GM13977 (cell line): ENCODE results near the gene GOLGA8T.
"Not testable (repeated sequence)": the region's sequence is repeated elsewhere in the genome, so short reads cannot be mapped to it uniquely, and the experiment has no call there.

Source experiments
- DNase-seq: peaks from one replicate; pipeline ENCODE4 v3.0.0; 2012; ENCODE audit warnings: low spot score
- in situ Hi-C: fragments of 300-500 bp; cut with MboI; formaldehyde crosslinking; loops from one replicate; pipeline ENCODE4 v1.12.0; 2022; ENCODE audit warnings: low sequenced_read_pairs, low pct_unique_long_range_greater_than_20kb, mixed read lengths, inconsistent platforms; ENCODE audit not compliant: unreplicated experiment
- TF ChIP-seq, protein P1 (sequence below): IDR thresholded peaks from 2 replicates; pipeline ENCODE4 v1.5.1; 2012; ENCODE audit warnings: mild to moderate bottlenecking, control low read depth; ENCODE audit not compliant: insufficient read depth; ENCODE audit errors: extremely low read depth, missing control alignments

The GOLGA8T gene

DNA sequence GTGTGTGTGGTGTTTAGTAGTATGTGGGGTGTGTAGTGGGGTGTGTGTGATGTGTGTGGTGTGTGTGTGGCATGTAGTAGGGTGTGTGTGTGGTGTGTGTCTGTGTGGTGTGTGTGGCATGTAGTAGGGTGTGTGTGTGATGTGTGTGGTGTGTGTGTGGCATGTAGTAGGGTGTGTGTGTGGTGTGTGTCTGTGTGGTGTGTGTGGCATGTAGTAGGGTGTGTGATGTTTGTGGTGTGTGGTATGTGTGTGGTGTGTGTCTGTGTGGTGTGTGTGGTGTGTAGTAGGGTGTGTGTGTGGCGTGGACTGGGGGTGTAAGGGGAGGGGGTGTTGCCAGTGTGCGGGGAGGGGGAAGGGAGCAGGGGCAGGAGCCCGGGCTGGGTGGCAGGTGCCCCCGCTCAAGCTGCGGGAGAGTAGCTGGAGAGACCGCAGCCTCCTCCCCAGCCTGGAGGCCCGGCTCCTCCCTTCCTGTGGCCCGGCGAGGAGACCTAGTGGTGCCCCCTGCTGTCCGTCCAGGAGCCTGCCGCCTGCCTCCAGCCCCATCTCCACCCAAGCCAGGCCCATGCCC, 38.3 kb downstream of the GOLGA8T start:
- in situ Hi-C loops, DNase-seq: not testable (repeated sequence)
- TF ChIP-seq, protein P1, sequence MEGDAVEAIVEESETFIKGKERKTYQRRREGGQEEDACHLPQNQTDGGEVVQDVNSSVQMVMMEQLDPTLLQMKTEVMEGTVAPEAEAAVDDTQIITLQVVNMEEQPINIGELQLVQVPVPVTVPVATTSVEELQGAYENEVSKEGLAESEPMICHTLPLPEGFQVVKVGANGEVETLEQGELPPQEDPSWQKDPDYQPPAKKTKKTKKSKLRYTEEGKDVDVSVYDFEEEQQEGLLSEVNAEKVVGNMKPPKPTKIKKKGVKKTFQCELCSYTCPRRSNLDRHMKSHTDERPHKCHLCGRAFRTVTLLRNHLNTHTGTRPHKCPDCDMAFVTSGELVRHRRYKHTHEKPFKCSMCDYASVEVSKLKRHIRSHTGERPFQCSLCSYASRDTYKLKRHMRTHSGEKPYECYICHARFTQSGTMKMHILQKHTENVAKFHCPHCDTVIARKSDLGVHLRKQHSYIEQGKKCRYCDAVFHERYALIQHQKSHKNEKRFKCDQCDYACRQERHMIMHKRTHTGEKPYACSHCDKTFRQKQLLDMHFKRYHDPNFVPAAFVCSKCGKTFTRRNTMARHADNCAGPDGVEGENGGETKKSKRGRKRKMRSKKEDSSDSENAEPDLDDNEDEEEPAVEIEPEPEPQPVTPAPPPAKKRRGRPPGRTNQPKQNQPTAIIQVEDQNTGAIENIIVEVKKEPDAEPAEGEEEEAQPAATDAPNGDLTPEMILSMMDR = peak; percentile 50

DNA sequence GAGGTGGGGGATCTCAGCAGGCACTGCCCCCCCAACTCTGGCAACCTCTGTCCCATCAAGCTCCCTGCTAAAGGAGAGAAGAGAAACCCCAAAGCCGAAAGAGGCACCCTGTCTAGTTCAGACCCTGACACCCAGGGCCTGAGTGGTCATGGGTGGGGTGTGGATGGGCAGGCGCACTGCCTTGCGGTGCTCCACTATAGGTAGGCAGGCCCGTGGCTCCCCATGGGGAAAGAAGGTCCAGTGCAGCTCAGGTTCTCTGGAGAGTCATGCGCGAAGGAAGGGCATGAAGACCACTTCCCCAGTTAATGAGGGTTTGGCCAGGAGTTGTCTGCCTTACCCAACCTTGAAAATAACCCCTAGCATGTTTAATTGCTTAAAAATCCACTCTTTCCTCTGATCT, 40.4 kb downstream of the GOLGA8T start:
- in situ Hi-C loops, DNase-seq: not testable (repeated sequence)

DNA sequence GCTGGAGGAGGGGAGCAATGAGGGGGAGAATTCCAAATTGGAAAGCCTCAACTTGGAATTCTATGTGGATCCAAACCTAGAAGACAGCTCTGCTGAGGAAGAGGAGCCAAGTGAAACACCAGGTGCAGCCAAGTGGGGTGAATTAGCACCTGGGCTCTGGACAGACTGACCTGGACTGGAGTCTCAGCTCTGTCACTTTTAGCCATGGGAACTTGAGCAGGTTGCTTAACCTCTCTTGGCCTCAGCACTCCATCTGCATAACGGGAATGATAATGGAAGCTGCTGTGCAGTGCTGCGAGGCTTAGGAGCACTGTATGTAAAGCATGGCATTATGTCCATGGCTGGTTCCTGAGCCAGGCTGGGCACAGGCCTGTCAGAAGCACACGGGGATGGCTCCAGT, 41.8 kb downstream of the GOLGA8T start:
- in situ Hi-C loops, DNase-seq: not testable (repeated sequence)

DNA sequence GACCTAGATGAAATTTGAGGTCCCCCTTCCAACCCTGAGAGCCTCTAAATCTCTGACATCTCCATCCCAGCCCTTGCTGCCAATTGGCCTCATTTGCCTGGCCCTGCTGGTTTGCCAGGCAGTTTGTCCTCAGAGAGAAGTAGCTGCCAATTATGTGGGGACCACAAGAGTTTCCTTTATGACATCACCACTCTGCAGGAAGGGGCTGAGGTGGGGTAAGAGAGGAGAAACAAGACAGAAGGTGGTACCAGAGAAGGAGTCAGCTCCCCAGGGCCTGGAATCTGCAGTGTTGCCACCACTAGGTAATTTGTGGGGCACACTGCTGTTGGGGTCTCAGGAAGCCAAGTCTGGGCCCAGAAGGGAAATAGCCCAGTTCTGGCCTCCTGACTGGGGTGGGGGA, 45.0 kb downstream of the GOLGA8T start:
- DNase-seq, in situ Hi-C loops: not testable (repeated sequence)

DNA sequence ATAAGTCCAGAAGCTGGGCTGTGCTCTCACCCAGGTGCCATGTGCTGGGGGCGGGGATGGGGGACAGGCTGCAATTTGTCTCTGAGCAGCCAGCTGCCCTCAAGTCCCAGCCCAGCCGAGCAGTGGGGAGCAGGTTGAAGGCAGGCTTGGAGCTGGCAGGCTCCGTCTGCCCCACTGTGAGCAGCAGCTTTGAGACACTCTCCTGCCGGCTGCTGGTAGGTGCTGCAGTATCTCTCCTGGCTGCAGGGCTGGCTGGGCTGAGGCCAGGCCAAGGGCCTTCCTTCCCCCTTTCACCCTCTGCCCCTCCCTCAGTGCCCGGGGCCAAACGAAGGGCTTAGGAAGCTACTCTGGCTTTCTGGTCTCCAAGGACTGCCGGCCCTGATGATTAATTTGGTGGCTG, 50.6 kb downstream of the GOLGA8T start:
- in situ Hi-C loops = not testable (repeated sequence)

DNA sequence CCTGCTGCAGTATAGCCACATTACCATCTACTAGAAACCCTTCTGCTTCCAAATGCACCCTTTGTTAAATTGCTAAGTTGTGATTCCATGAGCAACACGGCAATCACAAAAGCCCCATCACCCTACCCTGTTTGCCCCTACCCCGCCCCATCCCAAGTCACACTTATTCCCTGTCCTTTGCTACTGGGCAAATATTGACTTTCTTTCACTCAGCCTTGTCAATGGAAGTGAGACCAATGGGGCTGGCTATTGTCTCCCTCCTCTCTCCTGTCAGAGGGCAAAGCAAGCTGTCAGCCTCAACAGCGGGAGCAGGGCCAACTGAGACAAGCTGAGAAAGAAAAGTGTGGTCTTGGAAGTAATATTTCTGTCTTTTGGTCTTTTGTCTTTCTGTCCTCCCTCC, 52.6 kb downstream of the GOLGA8T start:
- in situ Hi-C loops, DNase-seq: not testable (repeated sequence)

More for the DNA sequence above, 50.6 kb downstream of the GOLGA8T start:
- DNase-seq = not testable (repeated sequence)

DNA sequence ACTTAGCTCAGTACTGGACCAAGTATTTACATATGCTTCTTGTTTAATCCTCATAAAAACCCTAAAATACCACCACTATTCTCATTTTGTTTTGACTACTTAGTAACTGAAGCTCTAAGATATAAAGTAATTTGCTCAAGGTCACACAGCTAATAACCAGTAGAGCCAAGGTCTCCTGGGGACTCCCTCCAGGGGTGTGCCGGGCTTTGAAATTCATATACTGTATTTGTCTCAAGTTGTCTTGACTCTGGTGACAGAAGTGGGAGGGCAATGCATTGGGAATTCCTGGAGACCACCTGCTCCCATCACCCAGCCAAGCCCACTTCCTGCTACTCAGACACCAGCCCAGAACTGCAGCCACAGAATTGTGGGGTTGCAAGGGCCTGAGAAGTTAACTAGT, 54.9 kb downstream of the GOLGA8T start:
- DNase-seq, in situ Hi-C loops: not testable (repeated sequence)

DNA sequence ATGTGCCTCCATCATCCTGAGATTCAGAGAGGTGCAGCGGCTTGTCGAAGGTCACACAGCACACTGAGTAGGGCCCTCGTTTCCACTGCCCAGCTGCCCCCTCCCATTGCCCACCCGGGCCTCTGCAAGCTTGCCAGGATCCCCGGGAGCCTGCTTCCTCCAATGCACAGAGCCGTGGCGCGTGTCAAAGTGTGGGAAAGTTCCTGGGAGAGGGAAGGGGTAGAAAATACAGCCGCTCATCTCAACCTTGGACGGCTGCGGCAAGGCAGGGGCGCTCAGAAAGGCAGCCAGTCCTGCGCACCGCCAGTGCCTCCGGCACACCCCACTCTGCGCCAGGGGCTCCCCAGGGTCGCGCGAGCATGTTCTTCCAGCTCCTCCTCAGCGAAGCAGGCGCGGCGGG, 56.3 kb downstream of the GOLGA8T start:
- DNase-seq, in situ Hi-C loops: not testable (repeated sequence)

DNA sequence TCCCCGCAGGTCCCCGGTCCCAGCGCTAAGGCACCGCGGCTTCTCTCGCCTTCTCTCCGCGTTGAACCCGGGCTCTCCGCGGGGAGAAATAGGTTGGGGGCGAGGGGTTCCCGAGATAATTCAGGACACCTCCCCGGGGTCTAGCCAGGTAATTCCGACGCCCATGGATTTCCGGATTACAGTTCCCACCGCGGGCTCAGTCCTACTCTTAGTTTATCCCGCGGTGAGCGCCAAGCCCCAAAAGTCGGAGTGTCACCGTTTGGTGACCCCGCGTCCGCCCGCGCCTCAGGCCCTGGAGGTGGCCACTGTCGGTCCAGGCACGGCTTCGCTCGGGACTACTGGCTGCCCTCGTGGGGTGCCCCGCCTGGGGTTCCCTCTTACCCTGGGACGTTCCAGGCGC, 56.8 kb downstream of the GOLGA8T start:
- in situ Hi-C loops, DNase-seq: not testable (repeated sequence)

DNA sequence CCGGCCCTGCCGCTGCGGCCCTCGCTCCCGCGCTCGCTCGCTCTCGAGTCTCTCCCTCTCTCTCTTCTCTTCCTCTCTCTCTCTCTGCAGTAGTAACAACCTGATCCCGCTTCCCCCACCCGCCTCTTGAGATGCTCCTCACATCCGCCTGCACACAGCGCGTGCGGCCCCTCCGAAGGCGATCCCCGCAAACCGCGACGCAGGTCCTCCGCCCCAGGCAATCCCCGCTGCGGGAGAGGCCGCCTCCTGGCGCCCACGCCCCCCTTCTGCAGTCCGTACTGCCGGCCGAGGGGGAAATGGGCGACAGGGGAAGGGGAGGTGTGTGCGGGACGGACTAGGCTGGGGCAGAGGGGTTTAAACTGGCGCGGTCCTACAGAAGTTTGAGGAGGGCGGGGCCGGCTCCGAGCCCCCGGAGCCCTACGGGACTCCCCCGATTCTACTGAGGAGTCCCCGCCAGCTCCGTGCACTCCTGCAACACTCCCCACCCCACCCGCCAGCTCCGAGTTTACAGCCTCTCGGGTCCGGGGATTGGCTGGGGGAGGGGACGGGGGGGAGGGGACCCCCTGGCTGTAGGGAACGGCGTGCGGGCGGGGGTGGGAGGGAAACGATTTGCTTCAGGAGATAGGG, 57.4 kb downstream of the GOLGA8T start:
- in situ Hi-C loops, DNase-seq: not testable (repeated sequence)

DNA sequence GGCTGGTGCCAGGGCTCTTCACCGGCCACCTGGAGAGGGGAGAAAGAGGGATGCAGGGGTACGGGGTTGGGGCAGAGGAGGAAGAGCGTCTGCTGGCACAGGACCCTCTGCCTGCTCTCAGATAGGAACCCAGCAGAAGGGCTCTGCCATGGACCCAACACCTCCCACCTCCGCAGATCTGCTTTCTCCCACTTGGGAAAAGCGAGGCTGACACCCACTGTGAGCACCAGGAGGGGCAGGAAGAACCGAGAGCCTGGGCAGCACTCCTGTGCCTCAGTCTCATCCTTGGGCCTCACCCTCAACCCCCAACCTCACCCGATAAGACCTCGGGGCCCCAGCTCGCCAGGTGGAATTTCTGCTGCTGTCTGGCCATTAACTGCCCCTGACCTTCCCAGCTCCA, 58.0 kb downstream of the GOLGA8T start:
- in situ Hi-C loops, DNase-seq: not testable (repeated sequence)
